ENCODE data around the gene FTCDNL1. TPM values are rescaled to one million over a fixed set of nuclear protein-coding genes. Genes with fewer than 3 reads are reported as not detected.

Gene FTCDNL1
- total RNA-seq, 1 donor = 4.7 TPM

DNA sequence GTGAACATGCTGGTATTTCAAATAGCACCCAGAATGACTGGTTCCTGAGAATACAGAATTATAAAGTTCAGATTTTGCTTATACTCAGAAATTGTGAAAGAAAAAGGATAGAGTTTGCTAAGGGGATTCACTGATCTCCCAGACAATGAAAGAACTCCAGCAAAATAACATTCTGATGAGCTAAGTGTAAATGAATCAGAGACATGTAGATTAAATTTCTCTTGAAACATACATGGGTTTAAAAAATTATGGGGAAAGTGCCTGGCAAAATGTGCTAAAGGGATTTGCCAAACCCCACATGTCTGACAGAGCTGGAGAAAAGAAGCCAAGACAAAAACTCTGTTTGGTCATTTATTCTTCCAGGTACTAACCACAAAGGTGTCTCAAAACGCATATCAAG is 116.3 kb downstream of the FTCDNL1 start:
- Histone ChIP-seq H3K4me3 (ENCODE audit: insufficient read depth, low read length) (no peak overlapping the region), H3K4me2 (ENCODE audit: insufficient read depth, low read length) (no peak overlapping the region), H3K36me3 (ENCODE audit: insufficient read depth, low read length) (no peaks in the 10 kb centered on the region), H3K79me2 (ENCODE audit: insufficient read depth, low read length) (no peaks in the 10 kb centered on the region), H3K9me3 (ENCODE audit: low read depth, low read length) (no peaks in the 10 kb centered on the region), H3K27ac (ENCODE audit: low read depth, low read length) (no peak overlapping the region), H3K27me3 (ENCODE audit: insufficient read depth, low read length) (no peaks in the 10 kb centered on the region), H3K4me1 (ENCODE audit: insufficient read depth, low read length) (peaks cover 14% of the 10 kb centered on the region), H2AFZ (ENCODE audit: low read length) (no peak overlapping the region), H4K20me1 (ENCODE audit: insufficient read depth, low read length) (no peaks in the 10 kb centered on the region)
- no peak for DNase-seq (ENCODE audit: insufficient read length, low spot score, missing footprints)
- TF ChIP-seq, protein P1, sequence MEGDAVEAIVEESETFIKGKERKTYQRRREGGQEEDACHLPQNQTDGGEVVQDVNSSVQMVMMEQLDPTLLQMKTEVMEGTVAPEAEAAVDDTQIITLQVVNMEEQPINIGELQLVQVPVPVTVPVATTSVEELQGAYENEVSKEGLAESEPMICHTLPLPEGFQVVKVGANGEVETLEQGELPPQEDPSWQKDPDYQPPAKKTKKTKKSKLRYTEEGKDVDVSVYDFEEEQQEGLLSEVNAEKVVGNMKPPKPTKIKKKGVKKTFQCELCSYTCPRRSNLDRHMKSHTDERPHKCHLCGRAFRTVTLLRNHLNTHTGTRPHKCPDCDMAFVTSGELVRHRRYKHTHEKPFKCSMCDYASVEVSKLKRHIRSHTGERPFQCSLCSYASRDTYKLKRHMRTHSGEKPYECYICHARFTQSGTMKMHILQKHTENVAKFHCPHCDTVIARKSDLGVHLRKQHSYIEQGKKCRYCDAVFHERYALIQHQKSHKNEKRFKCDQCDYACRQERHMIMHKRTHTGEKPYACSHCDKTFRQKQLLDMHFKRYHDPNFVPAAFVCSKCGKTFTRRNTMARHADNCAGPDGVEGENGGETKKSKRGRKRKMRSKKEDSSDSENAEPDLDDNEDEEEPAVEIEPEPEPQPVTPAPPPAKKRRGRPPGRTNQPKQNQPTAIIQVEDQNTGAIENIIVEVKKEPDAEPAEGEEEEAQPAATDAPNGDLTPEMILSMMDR (IDR thresholded peaks at IDR 0.05; ENCODE audit: extremely low read depth, low read depth, low read length) = no peak

DNA sequence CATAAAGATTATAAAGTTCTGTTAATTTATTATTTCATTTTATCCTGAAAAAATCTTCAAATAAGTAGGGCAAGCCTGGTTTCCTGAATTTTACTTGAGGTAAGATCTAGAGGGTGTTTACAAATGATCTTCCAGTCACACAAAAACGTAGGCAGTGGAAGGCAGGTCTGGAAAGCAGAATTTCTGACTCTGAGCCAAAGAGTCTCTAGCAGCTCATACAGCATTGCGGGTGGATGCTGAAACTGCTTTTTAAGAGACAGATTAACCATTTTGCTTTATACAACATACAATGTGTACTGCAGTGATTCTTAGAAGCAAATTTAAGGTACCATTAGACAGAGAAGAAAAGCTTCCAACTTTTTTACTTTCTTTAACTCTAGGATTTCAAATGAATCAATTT is 117.0 kb downstream of the FTCDNL1 start:
- Histone ChIP-seq H3K36me3 (ENCODE audit: insufficient read depth, low read length) (no peaks in the 10 kb centered on the region), H2AFZ (ENCODE audit: low read length) (no peak overlapping the region), H3K27me3 (ENCODE audit: insufficient read depth, low read length) (no peaks in the 10 kb centered on the region), H3K4me3 (ENCODE audit: insufficient read depth, low read length) (no peak overlapping the region), H3K27ac (ENCODE audit: low read depth, low read length) (no peak overlapping the region), H4K20me1 (ENCODE audit: insufficient read depth, low read length) (no peaks in the 10 kb centered on the region), H3K4me2 (ENCODE audit: insufficient read depth, low read length) (no peak overlapping the region), H3K4me1 (ENCODE audit: insufficient read depth, low read length) (peaks cover 7% of the 10 kb centered on the region), H3K9me3 (ENCODE audit: low read depth, low read length) (no peaks in the 10 kb centered on the region), H3K79me2 (ENCODE audit: insufficient read depth, low read length) (no peaks in the 10 kb centered on the region)
- TF ChIP-seq, protein P1 (IDR thresholded peaks at IDR 0.05; ENCODE audit: extremely low read depth, low read depth, low read length) = no peak
- no peak for DNase-seq (ENCODE audit: insufficient read length, low spot score, missing footprints)

DNA sequence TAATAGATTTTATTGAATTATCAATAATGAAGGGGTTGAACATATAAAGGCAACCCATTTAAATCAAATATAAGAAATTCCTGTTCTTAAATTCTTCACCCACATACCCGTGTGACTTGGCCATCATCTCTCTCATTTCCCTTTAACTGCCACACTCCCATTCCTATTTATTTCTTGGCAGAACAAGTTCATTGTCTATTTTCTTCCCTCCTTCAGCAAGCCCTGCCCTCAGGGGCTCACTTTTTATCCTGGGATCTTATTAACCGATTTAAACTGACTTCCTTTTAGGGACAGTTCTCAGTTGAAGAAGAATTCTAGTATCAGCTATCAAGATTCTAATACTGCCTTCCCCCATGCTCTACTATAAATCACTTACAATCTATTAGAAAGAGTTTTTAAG is 123.2 kb downstream of the FTCDNL1 start:
- Histone ChIP-seq H3K4me1 (ENCODE audit: insufficient read depth, low read length) (no peaks in the 10 kb centered on the region), H3K27ac (ENCODE audit: low read depth, low read length) (no peak overlapping the region), H4K20me1 (ENCODE audit: insufficient read depth, low read length) (no peaks in the 10 kb centered on the region), H3K4me2 (ENCODE audit: insufficient read depth, low read length) (no peak overlapping the region), H3K36me3 (ENCODE audit: insufficient read depth, low read length) (no peaks in the 10 kb centered on the region), H3K9me3 (ENCODE audit: low read depth, low read length) (no peaks in the 10 kb centered on the region), H3K4me3 (ENCODE audit: insufficient read depth, low read length) (no peak overlapping the region), H3K79me2 (ENCODE audit: insufficient read depth, low read length) (no peaks in the 10 kb centered on the region), H3K27me3 (ENCODE audit: insufficient read depth, low read length) (no peaks in the 10 kb centered on the region), H2AFZ (ENCODE audit: low read length) (no peak overlapping the region)
- TF ChIP-seq, protein P1 (IDR thresholded peaks at IDR 0.05; ENCODE audit: extremely low read depth, low read depth, low read length) = no peak
- DNase-seq (ENCODE audit: insufficient read length, low spot score, missing footprints) = no peak

DNA sequence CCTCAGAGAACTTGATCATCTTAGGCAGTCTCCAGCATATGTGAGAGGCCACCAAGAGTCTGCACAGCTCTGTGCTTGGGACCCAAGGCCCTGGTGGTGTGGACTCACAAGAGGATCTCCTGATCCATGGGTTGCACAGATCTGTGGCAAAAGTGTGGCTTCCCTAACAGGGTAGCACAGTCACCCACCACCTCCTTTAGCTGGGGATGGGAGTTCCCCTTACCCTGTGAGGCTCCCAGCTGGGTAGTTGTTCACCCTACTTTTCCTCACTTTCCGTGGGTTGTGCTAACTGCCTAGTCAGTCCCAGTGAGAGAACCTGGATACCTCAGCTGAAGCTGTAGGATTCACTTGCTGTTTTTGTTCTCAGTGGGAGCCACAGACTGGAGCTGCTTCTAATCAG is 123.7 kb downstream of the FTCDNL1 start:
- DNase-seq (ENCODE audit: insufficient read length, low spot score, missing footprints) = no peak
- no peaks in the 10 kb centered on the region for H3K36me3 ChIP-seq (ENCODE audit: insufficient read depth, low read length)
- H3K4me1 ChIP-seq (ENCODE audit: insufficient read depth, low read length) = no peaks in the 10 kb centered on the region
- no peak overlapping the region for H3K4me2 ChIP-seq (ENCODE audit: insufficient read depth, low read length)
- no peaks in the 10 kb centered on the region for H3K27me3 ChIP-seq (ENCODE audit: insufficient read depth, low read length)
- no peaks in the 10 kb centered on the region for H3K9me3 ChIP-seq (ENCODE audit: low read depth, low read length)
- no peaks in the 10 kb centered on the region for H3K79me2 ChIP-seq (ENCODE audit: insufficient read depth, low read length)
- H3K27ac ChIP-seq (ENCODE audit: low read depth, low read length) = no peak overlapping the region
- TF ChIP-seq, protein P1 (IDR thresholded peaks at IDR 0.05; ENCODE audit: extremely low read depth, low read depth, low read length) = no peak
- H2AFZ ChIP-seq (ENCODE audit: low read length) = no peak overlapping the region
- H3K4me3 ChIP-seq (ENCODE audit: insufficient read depth, low read length) = no peak overlapping the region
- no peaks in the 10 kb centered on the region for H4K20me1 ChIP-seq (ENCODE audit: insufficient read depth, low read length)

Measured in osteoblast (primary cell).